ENCODE results near the gene PACSIN3.

- no peak for TF ChIP-seq CTCF (IDR thresholded peaks at IDR 0.05; ENCODE audit: low read depth, low read length, poor library complexity, severe bottlenecking)
- no peak for TF ChIP-seq EZH2phosphoT487 (IDR thresholded peaks at IDR 0.05; ENCODE audit: borderline replicate concordance, low read length)
Observed at GRCh38 chr11:47156333-47156732, 29.9 kb downstream of the PACSIN3 start.
